Stomach (tissue), 4 donors: ENCODE data around the gene PARPBP.

Experiments used
- POLR2A ChIP-seq, 4 donors: fragments of 450-650 bp; IDR thresholded peaks; one replicate each; pipeline ENCODE4 v1.6.1; 2016; ENCODE audit warnings: antibody characterized with exemption in 4 of 4, control low read depth in 2 of 4, mild to moderate bottlenecking in 1 of 4, moderate library complexity in 1 of 4
- TF ChIP-seq, protein P1 (sequence below), 7 experiments: fragments of 450-650 bp in 4 of 7; fragments of 200-600 bp in 3 of 7; sonication (generic) in 3 of 7; IDR thresholded peaks; one replicate each; pipeline ENCODE4 v1.5.1; 2016 to 2019; ENCODE audit warnings: antibody characterized with exemption in 7 of 7, control low read depth in 2 of 7, mild to moderate bottlenecking in 1 of 7

DNA sequence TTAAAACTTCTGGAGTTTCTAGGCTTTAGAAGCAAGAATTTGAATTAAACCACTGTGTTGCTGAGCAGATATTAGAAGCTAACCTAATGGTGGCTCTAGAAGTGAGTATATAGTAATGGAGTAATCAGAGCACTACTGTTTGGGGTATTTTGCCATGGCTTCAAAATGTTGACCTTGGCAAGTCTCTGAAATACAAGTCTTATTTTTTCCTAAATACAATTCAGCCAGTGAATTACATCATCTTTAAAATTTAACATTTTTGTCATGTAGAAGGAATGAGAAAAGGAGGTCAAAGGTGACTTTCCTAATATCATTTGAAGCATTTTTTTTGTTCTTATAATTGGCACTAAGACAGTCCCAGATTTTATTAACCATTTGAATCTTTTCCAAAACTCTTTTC lies 52.5 kb downstream of the PARPBP start:
- TF ChIP-seq, protein P1, sequence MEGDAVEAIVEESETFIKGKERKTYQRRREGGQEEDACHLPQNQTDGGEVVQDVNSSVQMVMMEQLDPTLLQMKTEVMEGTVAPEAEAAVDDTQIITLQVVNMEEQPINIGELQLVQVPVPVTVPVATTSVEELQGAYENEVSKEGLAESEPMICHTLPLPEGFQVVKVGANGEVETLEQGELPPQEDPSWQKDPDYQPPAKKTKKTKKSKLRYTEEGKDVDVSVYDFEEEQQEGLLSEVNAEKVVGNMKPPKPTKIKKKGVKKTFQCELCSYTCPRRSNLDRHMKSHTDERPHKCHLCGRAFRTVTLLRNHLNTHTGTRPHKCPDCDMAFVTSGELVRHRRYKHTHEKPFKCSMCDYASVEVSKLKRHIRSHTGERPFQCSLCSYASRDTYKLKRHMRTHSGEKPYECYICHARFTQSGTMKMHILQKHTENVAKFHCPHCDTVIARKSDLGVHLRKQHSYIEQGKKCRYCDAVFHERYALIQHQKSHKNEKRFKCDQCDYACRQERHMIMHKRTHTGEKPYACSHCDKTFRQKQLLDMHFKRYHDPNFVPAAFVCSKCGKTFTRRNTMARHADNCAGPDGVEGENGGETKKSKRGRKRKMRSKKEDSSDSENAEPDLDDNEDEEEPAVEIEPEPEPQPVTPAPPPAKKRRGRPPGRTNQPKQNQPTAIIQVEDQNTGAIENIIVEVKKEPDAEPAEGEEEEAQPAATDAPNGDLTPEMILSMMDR (IDR thresholded peaks at IDR 0.05): no peak
- no peak for TF ChIP-seq POLR2A (IDR thresholded peaks at IDR 0.05)
